ENCODE data around the gene ARL4C.

DNA sequence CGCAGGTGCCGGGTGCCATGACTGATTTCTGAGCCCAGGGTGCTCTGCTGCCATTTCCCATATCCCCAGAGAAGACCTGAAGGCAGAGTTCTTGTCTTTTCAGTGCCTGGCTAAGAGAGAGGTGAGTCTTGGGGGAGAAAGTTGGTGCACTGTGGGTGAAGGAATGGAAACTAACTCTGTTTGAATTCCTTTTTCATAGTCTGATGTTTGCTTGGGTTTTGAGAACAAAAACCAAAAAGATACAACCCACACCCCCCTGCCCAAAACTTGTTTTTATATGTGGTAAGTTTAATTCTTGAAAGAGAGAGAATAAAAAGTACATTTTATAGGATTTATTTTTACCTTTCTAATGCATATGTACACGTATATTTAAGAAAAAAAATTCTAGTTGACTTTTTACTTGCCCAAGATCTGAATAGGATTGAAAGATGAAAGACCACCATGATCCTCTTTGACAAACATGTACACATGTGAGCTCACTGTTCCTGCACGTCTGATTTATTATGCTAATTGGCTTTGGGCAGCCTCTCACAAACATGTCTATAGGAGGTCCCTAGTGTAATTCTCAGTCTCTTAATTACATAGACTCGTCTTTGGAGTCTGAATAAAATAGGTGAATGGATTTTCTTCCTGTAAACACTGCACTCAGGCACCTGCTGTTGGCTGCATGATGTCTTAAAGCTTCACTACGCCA lies 46.3 kb downstream of the ARL4C start:
- no peak for TF ChIP-seq POLR2A (IDR thresholded peaks at IDR 0.05)
- TF ChIP-seq, protein P1, sequence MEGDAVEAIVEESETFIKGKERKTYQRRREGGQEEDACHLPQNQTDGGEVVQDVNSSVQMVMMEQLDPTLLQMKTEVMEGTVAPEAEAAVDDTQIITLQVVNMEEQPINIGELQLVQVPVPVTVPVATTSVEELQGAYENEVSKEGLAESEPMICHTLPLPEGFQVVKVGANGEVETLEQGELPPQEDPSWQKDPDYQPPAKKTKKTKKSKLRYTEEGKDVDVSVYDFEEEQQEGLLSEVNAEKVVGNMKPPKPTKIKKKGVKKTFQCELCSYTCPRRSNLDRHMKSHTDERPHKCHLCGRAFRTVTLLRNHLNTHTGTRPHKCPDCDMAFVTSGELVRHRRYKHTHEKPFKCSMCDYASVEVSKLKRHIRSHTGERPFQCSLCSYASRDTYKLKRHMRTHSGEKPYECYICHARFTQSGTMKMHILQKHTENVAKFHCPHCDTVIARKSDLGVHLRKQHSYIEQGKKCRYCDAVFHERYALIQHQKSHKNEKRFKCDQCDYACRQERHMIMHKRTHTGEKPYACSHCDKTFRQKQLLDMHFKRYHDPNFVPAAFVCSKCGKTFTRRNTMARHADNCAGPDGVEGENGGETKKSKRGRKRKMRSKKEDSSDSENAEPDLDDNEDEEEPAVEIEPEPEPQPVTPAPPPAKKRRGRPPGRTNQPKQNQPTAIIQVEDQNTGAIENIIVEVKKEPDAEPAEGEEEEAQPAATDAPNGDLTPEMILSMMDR (IDR thresholded peaks at IDR 0.05 in 8 of 11, conservative IDR thresholded peaks at IDR 0.05 in 3 of 11), result no peak

Data from spleen (tissue), 7 donors.